GM12878 (cell line): ENCODE measurements around the gene EZH2. TPM values are rescaled to one million over a fixed set of nuclear protein-coding genes. Genes with fewer than 3 reads are reported as not detected.

Source experiments
- ATAC-seq: fragments of 200-7000 bp; cut with Tn5 transposase; 3 replicates; pipeline ENCODE4 v1.9.1; 2020; ENCODE audit warnings: mild to moderate bottlenecking, moderate library complexity
- BruUV-seq: library from RNA; stranded (reverse); fragments of 400-500 nt; replicated peaks from 2 replicates; lab custom pipeline; 2021; lab: Mats Ljungman, UMichigan
- CTCF ChIA-PET: fragments of 300-600 bp; sonication (Branson Sonifier 250); formaldehyde crosslinking; extraction: SDS; loops from one replicate; lab custom pipeline; 2021; ENCODE audit warnings: inconsistent platforms; lab: Yijun Ruan, JAX
- POLR2A ChIA-PET: fragments of 350-600 bp; formaldehyde crosslinking; extraction: SDS; loops from one replicate; lab custom pipeline; 2021; ENCODE audit warnings: inconsistent platforms; lab: Charles Lee
- RAD21 ChIA-PET: fragments of 300-600 bp; sonication (Branson Sonifier 250); formaldehyde crosslinking; loops from one replicate; lab custom pipeline; 2023; ENCODE audit warnings: antibody characterized with exemption; ENCODE audit not compliant: unreplicated experiment; lab: Charles Lee
- SMC1A ChIA-PET: fragments of 300-600 bp; sonication (Branson Sonifier 250); formaldehyde crosslinking; loops from one replicate; lab custom pipeline; 2023; ENCODE audit not compliant: unreplicated experiment, uncharacterized antibody; lab: Charles Lee
- DNase-seq: peaks from one replicate; pipeline ENCODE4 v3.0.0-alpha.2; 2011; ENCODE audit warnings: low read depth, low spot score
- FAIRE-seq: peaks from 3 replicates; lab custom pipeline; 2011; peaks lifted over from hg19 to GRCh38; lab: Jason Lieb, UNC
- H2AFZ ChIP-seq: 2 replicates; pipeline ENCODE4 v1.6.0; 2011; ENCODE audit warnings: low read depth, low read length, control low read depth; ENCODE audit not compliant: control insufficient read depth
- H3K27ac ChIP-seq: 2 replicates; pipeline ENCODE4 v1.5.1; 2011; ENCODE audit warnings: control low read depth; ENCODE audit not compliant: control insufficient read depth, insufficient read depth
- H3K27me3 ChIP-seq, 2 experiments: replicated peaks in 1 of 2; 2 replicates each; pipeline versions ENCODE4 v1.6.0 to v1.6.1; 2011; ENCODE audit warnings: low read length in 1 of 2; ENCODE audit not compliant: control insufficient read depth in 2 of 2, insufficient read depth in 2 of 2
- H3K36me3 ChIP-seq, 2 experiments: 2 replicates each; pipeline ENCODE4 v1.5.1; 2011; ENCODE audit warnings: low read length in 1 of 2; ENCODE audit not compliant: control insufficient read depth in 2 of 2, insufficient read depth in 2 of 2
- H3K4me1 ChIP-seq: 2 replicates; pipeline ENCODE4 v1.6.1; 2011; ENCODE audit warnings: mild to moderate bottlenecking, low read length, moderate library complexity, mixed read lengths; ENCODE audit not compliant: control insufficient read depth, insufficient read depth
- H3K4me2 ChIP-seq: 2 replicates; pipeline ENCODE4 v1.6.0; 2011; ENCODE audit warnings: control low read depth; ENCODE audit not compliant: control insufficient read depth, insufficient read depth
- H3K4me3 ChIP-seq: fragments of 200-600 bp; sonication (generic); 2 replicates; pipeline ENCODE4 v1.5.1; 2016
- H3K79me2 ChIP-seq: 2 replicates; pipeline ENCODE4 v1.6.0; 2011; ENCODE audit warnings: low read length; ENCODE audit not compliant: control insufficient read depth, insufficient read depth
- H3K9ac ChIP-seq: 2 replicates; pipeline ENCODE4 v1.8.0; 2011; ENCODE audit warnings: low read length, control low read depth, mixed read lengths; ENCODE audit not compliant: control insufficient read depth, insufficient read depth
- H3K9me3 ChIP-seq: replicated peaks from 3 replicates; pipeline ENCODE4 v1.5.1; 2011; ENCODE audit warnings: mild to moderate bottlenecking, low read length; ENCODE audit not compliant: control insufficient read depth, insufficient read depth
- H4K20me1 ChIP-seq: 2 replicates; pipeline ENCODE4 v1.6.0; 2011; ENCODE audit not compliant: control insufficient read depth, insufficient read depth
- ATF2 ChIP-seq: IDR thresholded peaks from 2 replicates; pipeline ENCODE4 v1.6.1; 2012; ENCODE audit warnings: low read length, inconsistent platforms
- ATF7 ChIP-seq: fragments of 450-650 bp; IDR thresholded peaks from 2 replicates; pipeline ENCODE4 v1.6.1; 2016; ENCODE audit warnings: low read depth, mild to moderate bottlenecking
- BACH1 ChIP-seq: fragments of 450-650 bp; IDR thresholded peaks from 2 replicates; pipeline ENCODE4 v1.6.1; 2017; ENCODE audit warnings: mild to moderate bottlenecking, borderline replicate concordance
- BCL11A ChIP-seq: IDR thresholded peaks from 2 replicates; pipeline ENCODE4 v1.6.1; 2011; ENCODE audit warnings: low read depth, low read length
- CBX3 ChIP-seq: fragments of 200-600 bp; sonication (generic); IDR thresholded peaks from 2 replicates; pipeline ENCODE4 v1.6.1; 2016; ENCODE audit warnings: low read depth, borderline replicate concordance
- CEBPB ChIP-seq, 2 experiments: fragments of 150-350 bp in 1 of 2; IDR thresholded peaks; 2 replicates each; pipeline ENCODE4 v1.6.1; 2012 to 2014; ENCODE audit warnings: low read depth in 2 of 2, low read length in 2 of 2, borderline replicate concordance in 1 of 2, inconsistent platforms in 1 of 2
- CREB1 ChIP-seq: IDR thresholded peaks from 2 replicates; pipeline ENCODE4 v1.6.1; 2012; ENCODE audit warnings: low read depth, mild to moderate bottlenecking, inconsistent platforms
- EP300 ChIP-seq, 2 experiments: fragments of 150-350 bp in 1 of 2; IDR thresholded peaks; 2 replicates each; pipeline ENCODE4 v1.6.1; 2011 to 2012; ENCODE audit warnings: low read depth in 2 of 2, low read length in 2 of 2, borderline replicate concordance in 1 of 2, improper control_type of control experiment in 1 of 2, inconsistent platforms in 1 of 2; ENCODE audit not compliant: control insufficient read depth in 1 of 2
- ETV6 ChIP-seq, 2 experiments: fragments of 450-650 bp in 1 of 2; IDR thresholded peaks in 1 of 2; conservative IDR thresholded peaks in 1 of 2; 2 replicates each; pipeline ENCODE4 v1.6.1; 2014; ENCODE audit warnings: antibody characterized with exemption in 1 of 2, borderline replicate concordance in 1 of 2, low read depth in 1 of 2, mild to moderate bottlenecking in 1 of 2, moderate library complexity in 1 of 2
- FOXK2 ChIP-seq: fragments of 450-650 bp; IDR thresholded peaks from 2 replicates; pipeline ENCODE4 v1.6.1; 2017; ENCODE audit warnings: mild to moderate bottlenecking, moderate library complexity
- KLF5 ChIP-seq: fragments of 450-650 bp; IDR thresholded peaks from 2 replicates; pipeline ENCODE4 v1.6.1; 2014; ENCODE audit warnings: mild to moderate bottlenecking; ENCODE audit not compliant: partially characterized antibody
- NFYA ChIP-seq: IDR thresholded peaks from 2 replicates; pipeline ENCODE4 v1.6.1; 2011; ENCODE audit warnings: low read depth, mild to moderate bottlenecking, low read length, improper control_type of control experiment, borderline replicate concordance
- NR2C1 ChIP-seq: fragments of 450-650 bp; IDR thresholded peaks from 2 replicates; pipeline ENCODE4 v1.6.1; 2017; ENCODE audit warnings: antibody characterized with exemption, mild to moderate bottlenecking, moderate library complexity
- PAX5 ChIP-seq: IDR thresholded peaks from 2 replicates; pipeline ENCODE4 v1.6.1; 2011; ENCODE audit warnings: low read depth, low read length, borderline replicate concordance
- RCOR1 ChIP-seq: conservative IDR thresholded peaks from 2 replicates; pipeline ENCODE4 v1.6.1; 2012; ENCODE audit warnings: low read depth, low read length, improper control_type of control experiment
- RELA ChIP-seq: fragments of 450-650 bp; IDR thresholded peaks from 2 replicates; pipeline ENCODE4 v1.8.0; 2014; ENCODE audit warnings: borderline replicate concordance; ENCODE audit not compliant: partially characterized antibody
- SKIL ChIP-seq: fragments of 450-650 bp; IDR thresholded peaks from 2 replicates; pipeline ENCODE4 v1.6.1; 2017; ENCODE audit warnings: mild to moderate bottlenecking, low read depth, inconsistent platforms; ENCODE audit not compliant: poor library complexity, severe bottlenecking
- YY1 ChIP-seq: IDR thresholded peaks from 2 replicates; pipeline ENCODE4 v1.6.1; 2011; ENCODE audit warnings: low read depth, mild to moderate bottlenecking, low read length
- ZNF207 ChIP-seq: fragments of 450-650 bp; IDR thresholded peaks from 2 replicates; pipeline ENCODE4 v1.6.1; 2014; ENCODE audit warnings: antibody characterized with exemption, mild to moderate bottlenecking, borderline replicate concordance
- in situ Hi-C: fragments of 300-500 bp; cut with MboI; formaldehyde crosslinking; loops from 9 replicates; pipeline ENCODE4 v1.14.3; 2018; ENCODE audit warnings: mixed read lengths
- intact Hi-C: fragments of 100-400 bp; cut with micrococcal nuclease; formaldehyde crosslinking; loops from one replicate; pipeline ENCODE4 v1.14.2; 2022; ENCODE audit not compliant: unreplicated experiment
- polyA plus RNA-seq, 11 experiments: library from polyadenylated mRNA; depleted of rRNA in 4 of 11; unstranded in 6 of 11; stranded (reverse) in 5 of 11; fragments of >200 nt; fragmentation: Nextera tagmentation in 4 of 11; fragmentation: Illumina TruSeq in 1 of 11; extraction: Ambion mirVana in 4 of 11; extraction: Trizol in 1 of 11; gene quantifications; 1 replicate in 1 of 11; 2 replicates in 10 of 11; pipeline versions ENCODE4 v1.2.1 to v1.2.3, GENCODE V29; 2011 to 2016; ENCODE audit warnings: inconsistent platforms in 2 of 11, missing spikeins in 2 of 11, low read depth in 1 of 11
- total RNA-seq, 4 experiments: library from RNA; depleted of rRNA in 3 of 4; stranded (reverse); fragments of >200 nt in 3 of 4; fragmentation: Illumina TruSeq in 1 of 4; extraction: Trizol in 1 of 4; gene quantifications; 2 replicates each; pipeline versions ENCODE4 v1.2.1 to v1.2.3, GENCODE V29; 2013 to 2021
- TF ChIP-seq, protein P1 (sequence below), 3 experiments: IDR thresholded peaks in 2 of 3; conservative IDR thresholded peaks in 1 of 3; 2 replicates each; pipeline ENCODE4 v1.5.1; 2011; ENCODE audit warnings: low read depth in 3 of 3, low read length in 3 of 3, mild to moderate bottlenecking in 3 of 3, control low read depth in 2 of 3, moderate library complexity in 2 of 3, inconsistent platforms in 1 of 3, mixed read lengths in 1 of 3; ENCODE audit not compliant: control insufficient read depth in 2 of 3, insufficient read depth in 1 of 3; ENCODE audit errors: extremely low read depth in 1 of 3

The EZH2 gene
- total and polyA plus RNA-seq, 10 of the 15 experiments (the other 5 are each of a cell fraction or from before 2014, with no cell fraction given): 19.4 to 69.6 (median 40.8) TPM

- no peak for TF ChIP-seq SKIL
- no peak for TF ChIP-seq CBX3
- no peak for TF ChIP-seq RELA
- no peak for TF ChIP-seq BACH1
- TF ChIP-seq ATF7: no peak
- no peak for TF ChIP-seq ZNF207
- no peak for TF ChIP-seq CEBPB (IDR thresholded peaks at IDR 0.05; ENCODE audit: borderline replicate concordance in 1 of 2, low read depth in 2 of 2, low read length in 2 of 2)
Observed at GRCh38 chr7:148770004-148770403, 114.1 kb downstream of the EZH2 start (continued).

- POLR2A ChIA-PET: no interaction called here
- no peak overlapping the region for H3K9ac ChIP-seq
- ATAC-seq (no peak), FAIRE-seq (peak; percentile 70), DNase-seq (no peak)
- H3K9me3 ChIP-seq: no peaks in the 10 kb centered on the region
- H3K4me1 ChIP-seq: no peaks in the 10 kb centered on the region
- RAD21 ChIA-PET: interaction anchor here (0.9 kb wide), 1 partner anchor 118 kb away, joined by 3 read pairs; no protein-coding TSS in a partner anchor
- peaks cover 5 to 24% of the 10 kb centered on the region in 2 experiments for H3K36me3 ChIP-seq
- no peak overlapping the region for H3K4me2 ChIP-seq
- no peaks in the 10 kb centered on the region for H4K20me1 ChIP-seq
- SMC1A ChIA-PET: no interaction called here
- in situ Hi-C loops (no loop called here), intact Hi-C loops (no loop called here)
- H2AFZ ChIP-seq: no peak overlapping the region
- CTCF ChIA-PET: interaction anchor here (1.1 to 1.8 kb wide), 2 partner anchors 27 to 188 kb away, joined by 3 to 4 read pairs; no protein-coding TSS in a partner anchor
- no peaks in the 10 kb centered on the region for H3K27me3 ChIP-seq
- H3K27ac ChIP-seq: no peak overlapping the region
- H3K79me2 ChIP-seq: no peaks in the 10 kb centered on the region
- H3K4me3 ChIP-seq: no peak overlapping the region
- BruUV-seq: no TSS peak
- TF ChIP-seq ETV6 (conservative IDR thresholded peaks at IDR 0.05 in 1 of 2, IDR thresholded peaks at IDR 0.05 in 1 of 2; ENCODE audit: borderline replicate concordance in 1 of 2, low read depth in 1 of 2) (no peak), PAX5 (no peak), FOXK2 (no peak), NFYA (no peak), EP300 (IDR thresholded peaks at IDR 0.05; ENCODE audit: borderline replicate concordance in 1 of 2, control insufficient read depth in 1 of 2, low read depth in 2 of 2, low read length in 2 of 2) (no peak), RCOR1 (no peak), KLF5 (no peak), YY1 (no peak), BCL11A (no peak), ATF2 (no peak), CREB1 (no peak), NR2C1 (no peak)
- TF ChIP-seq, protein P1, sequence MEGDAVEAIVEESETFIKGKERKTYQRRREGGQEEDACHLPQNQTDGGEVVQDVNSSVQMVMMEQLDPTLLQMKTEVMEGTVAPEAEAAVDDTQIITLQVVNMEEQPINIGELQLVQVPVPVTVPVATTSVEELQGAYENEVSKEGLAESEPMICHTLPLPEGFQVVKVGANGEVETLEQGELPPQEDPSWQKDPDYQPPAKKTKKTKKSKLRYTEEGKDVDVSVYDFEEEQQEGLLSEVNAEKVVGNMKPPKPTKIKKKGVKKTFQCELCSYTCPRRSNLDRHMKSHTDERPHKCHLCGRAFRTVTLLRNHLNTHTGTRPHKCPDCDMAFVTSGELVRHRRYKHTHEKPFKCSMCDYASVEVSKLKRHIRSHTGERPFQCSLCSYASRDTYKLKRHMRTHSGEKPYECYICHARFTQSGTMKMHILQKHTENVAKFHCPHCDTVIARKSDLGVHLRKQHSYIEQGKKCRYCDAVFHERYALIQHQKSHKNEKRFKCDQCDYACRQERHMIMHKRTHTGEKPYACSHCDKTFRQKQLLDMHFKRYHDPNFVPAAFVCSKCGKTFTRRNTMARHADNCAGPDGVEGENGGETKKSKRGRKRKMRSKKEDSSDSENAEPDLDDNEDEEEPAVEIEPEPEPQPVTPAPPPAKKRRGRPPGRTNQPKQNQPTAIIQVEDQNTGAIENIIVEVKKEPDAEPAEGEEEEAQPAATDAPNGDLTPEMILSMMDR (IDR thresholded peaks at IDR 0.05 in 2 of 3, conservative IDR thresholded peaks at IDR 0.05 in 1 of 3; ENCODE audit: control insufficient read depth in 2 of 3, extremely low read depth in 1 of 3, insufficient read depth in 1 of 3, low read depth in 3 of 3, low read length in 3 of 3): no peak
Observed at GRCh38 chr7:148763622-148764021, 120.5 kb downstream of the EZH2 start.
